Activated CD4-positive, CD25-positive, alpha-beta regulatory T cell treated with anti-CD3 and anti-CD28 coated beads, Interleukin-2, amount 50 U/mL, for 24 hours (primary cell): ENCODE data around the gene CNTNAP2.

Source experiments
- ATAC-seq, 2 donors: fragments of 150-1000 bp; cut with Tn5 transposase; one replicate each; pipeline ENCODE4 v1.10.0; 2021; ENCODE audit warnings: mild to moderate bottlenecking in 1 of 2, moderate library complexity in 1 of 2

CNTNAP2 gene

GRCh38 chr7:148135116-148135515 lies 2018.5 kb downstream of the CNTNAP2 start:
- no peak for ATAC-seq

GRCh38 chr7:148135997-148136396 lies 2019.4 kb downstream of the CNTNAP2 start:
- no peak for ATAC-seq

GRCh38 chr7:148142660-148143248 lies 2026.2 kb downstream of the CNTNAP2 start:
- ATAC-seq: no peak

GRCh38 chr7:148144827-148145226 lies 2028.2 kb downstream of the CNTNAP2 start:
- ATAC-seq: no peak

DNA sequence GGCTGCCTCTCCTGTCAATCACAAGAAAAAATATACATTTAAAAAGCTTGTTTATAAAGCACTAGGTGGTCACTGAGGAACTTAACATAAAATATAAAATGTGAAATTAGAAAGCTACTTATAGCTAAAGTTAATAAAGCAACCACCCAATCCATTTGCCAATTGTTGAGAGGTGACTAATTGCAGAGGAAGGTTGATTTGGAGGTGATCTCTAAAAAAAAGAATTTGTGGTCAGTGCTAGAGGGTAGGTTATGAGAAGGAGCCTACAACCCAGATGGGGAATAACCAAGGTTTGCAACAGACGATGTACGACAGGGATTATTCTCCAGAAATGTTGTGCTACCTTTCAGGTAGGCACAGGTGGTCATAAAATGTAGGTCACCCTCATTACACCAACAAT lies 2029.7 kb downstream of the CNTNAP2 start:
- no peak for ATAC-seq

DNA sequence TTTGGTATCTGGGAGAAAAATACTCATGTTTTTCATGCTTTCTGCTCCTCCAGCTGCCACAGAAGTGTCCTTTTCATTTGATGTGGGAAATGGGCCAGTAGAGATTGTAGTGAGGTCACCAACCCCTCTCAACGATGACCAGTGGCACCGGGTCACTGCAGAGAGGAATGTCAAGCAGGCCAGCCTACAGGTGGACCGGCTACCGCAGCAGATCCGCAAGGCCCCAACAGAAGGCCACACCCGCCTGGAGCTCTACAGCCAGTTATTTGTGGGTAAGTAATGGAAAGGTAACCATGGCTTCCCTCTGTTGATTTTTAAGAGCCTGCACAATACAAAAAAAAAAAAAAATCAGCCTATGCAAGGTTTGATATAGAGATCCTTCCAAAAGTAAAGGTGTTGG lies 2030.8 kb downstream of the CNTNAP2 start:
- no peak for ATAC-seq

DNA sequence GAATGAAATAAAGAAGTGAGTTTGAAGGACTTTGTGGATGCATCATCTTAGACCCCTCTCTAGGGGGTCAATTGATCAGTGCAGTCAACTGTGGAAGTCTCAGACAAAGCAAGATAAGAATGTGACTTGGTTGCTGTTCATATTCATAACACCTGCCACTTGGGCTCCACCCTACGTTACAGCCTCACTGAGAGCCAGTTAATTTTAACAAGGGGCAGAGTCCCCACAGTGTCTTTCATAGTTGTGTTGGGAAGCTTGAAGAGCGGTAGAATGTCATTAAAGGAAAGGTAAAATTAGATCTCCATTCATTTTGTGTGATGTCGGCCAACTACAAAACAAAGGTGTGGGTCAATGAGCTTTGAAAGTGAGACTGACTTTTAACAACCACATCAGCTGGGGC lies 2031.9 kb downstream of the CNTNAP2 start:
- no peak for ATAC-seq

DNA sequence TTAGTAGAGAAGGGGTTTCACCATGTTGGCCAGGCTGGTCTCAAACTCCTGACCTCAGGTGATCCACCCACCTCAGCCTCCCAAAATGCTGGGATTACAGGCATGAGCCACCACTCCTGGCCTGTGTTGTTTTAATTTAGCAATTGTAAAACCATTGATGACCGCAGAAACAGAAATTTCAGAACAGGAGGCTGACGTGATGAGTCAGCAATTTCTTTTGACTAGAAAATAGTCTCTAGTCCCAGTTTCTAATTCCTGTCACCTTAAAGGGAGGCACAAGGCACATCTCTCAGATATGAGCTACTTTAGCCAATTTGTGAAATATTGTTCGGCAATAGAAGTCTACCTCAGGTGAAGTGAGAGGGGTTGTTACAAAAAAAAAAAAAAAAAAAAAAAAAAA lies 2033.1 kb downstream of the CNTNAP2 start:
- no peak for ATAC-seq

- no peak for ATAC-seq
Observed at GRCh38 chr7:148151778-148152177, 2035.2 kb downstream of the CNTNAP2 start.

DNA sequence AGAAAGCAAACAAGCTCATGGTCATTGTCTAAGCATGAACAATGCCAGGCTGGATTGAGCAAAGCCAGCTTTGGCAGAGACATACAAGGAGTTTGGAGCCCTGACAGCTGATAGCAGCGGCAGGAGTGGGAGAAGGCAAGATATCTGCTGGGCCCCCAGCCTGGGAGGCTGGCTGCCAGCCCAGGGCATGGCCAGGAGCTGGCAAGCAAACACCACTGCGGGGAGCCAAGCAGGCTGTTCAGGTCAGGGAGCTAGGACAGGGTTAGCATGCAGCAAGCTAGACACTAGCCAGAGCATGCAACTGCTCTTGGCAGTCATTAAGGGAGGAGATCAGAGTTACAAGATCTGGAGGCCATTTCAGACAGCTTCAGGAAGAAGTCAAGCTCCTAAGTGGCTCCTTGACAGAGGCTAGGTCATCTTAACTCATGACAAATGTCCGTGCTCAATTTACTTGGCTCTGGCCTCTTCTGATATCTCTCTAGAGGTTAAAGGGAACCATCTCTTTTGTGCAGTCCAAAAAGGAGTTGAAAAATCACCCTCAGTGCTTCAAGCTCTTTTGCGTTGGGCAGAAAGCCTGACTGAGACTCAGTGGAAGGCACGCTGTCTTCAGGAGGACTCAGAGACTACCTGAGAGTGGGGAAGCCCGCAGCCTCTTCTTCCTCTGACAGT lies 2037.1 kb downstream of the CNTNAP2 start:
- peak in 1 of 2 donors; percentile 28 for ATAC-seq

DNA sequence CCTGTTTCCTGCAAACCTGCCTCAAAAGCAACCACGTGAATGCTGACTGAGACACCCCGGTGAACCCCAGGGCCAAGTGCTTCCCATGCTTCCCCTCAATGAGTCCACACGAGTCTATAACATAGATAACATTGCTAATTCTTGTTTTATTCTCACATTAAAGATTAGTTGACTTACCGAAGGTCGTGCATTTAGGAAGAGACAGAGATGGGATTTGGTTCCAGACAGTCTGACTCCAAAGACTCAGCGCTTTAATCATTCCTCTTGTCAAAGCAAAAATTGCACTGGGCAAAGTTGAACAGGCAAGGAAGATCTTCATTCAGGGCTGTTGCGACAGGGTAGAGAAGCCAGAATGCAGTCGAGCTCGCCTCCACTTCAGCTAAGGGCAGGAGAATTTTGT lies 2038.4 kb downstream of the CNTNAP2 start:
- no peak for ATAC-seq

DNA sequence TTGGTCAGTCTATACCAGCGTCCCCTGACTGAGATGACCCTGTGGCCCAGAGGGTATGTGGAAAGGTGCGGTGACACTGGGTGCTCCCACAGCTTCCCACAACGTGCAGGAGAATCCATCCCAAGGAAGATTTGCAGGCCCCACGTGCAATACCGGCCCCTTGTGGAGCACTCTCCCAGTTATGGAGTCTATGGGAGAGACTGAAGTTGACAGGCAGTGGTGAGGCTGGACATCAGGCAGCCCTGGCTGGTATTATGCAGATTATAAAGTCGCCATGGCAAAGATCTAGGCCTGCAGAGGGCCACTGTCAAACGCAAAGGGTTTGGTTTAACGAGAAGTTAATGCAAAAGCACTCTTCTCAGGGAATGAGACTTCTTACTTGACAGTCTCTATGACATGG lies 2039.2 kb downstream of the CNTNAP2 start:
- ATAC-seq: no peak

- no peak for ATAC-seq
Observed at GRCh38 chr7:148156233-148156632, 2039.6 kb downstream of the CNTNAP2 start.

DNA sequence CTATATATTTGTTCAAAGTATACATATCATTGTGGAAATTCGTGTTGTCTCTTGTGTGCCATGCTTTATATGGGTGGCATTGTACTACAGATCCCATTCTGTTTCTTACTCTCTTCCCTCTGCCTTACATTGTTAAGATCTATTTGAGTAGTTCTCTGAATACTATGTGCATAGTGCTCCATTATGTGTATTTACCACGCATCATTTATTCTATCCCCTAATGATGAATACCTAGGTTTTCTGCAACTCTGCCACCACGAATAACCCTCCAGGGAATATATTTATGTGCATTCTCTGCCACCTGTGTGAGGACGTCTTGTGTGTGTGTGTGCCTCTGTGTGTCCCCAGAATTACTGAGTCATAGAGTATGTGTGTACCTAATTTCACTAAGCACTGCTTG lies 2042.7 kb downstream of the CNTNAP2 start:
- no peak for ATAC-seq

GRCh38 chr7:148161776-148162175 lies 2045.2 kb downstream of the CNTNAP2 start:
- ATAC-seq: no peak

DNA sequence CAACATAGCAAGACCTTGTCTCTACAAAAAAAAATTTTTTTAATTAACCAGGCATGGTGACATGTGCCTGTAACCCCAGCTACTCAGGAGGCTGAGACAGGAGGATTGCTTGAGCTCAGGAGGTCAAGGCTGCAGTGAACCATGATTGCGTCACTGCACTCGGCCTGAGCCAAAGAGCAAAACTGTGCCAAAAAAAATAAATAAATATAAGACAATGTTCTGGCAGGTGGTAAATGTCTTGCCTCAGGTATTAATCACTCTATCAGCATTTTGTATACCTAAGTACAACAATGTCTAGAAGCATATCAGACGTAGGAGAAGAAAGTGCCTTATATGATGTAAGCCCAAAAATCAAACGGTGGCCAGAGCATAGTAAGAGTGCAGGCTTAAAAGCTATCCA lies 2046.2 kb downstream of the CNTNAP2 start:
- no peak for ATAC-seq

DNA sequence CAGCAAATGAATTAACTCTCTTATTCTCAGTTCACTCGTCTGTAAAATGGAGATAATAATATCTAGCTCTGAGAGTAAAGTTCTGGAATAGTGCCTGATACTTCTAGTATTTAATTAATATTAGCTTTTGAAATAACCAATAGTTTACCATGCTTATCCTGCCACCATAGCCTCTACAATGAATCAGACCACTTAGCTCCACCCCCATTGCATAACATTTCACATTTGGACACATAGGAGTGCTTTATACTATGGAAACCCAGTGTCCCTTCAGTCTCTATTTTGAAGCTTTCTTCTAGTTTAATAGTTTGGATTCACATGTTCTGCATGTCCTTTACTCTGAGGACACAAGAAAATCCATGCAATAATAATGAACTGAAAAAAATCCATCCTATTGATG lies 2046.6 kb downstream of the CNTNAP2 start:
- no peak for ATAC-seq

DNA sequence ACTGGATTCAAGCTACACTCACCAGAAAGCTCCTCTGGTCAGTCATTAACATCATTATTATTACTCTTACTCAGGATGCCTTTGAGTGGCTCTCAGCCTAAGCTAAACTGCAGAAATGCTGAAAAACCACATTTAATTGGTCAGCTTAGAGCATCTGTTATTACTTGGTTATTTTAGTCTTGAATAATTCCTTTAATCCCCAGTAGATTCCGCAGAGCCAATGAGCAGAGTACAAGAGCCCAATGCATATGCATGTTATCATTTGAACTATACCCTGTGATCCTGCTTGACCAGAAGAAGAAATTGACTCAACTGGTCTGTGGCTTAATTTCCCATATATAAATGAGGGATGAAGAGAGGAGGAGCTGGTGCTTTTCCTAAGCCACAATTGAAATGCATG lies 2056.3 kb downstream of the CNTNAP2 start:
- no peak for ATAC-seq

GRCh38 chr7:148173369-148173768 lies 2056.8 kb downstream of the CNTNAP2 start:
- no peak for ATAC-seq

DNA sequence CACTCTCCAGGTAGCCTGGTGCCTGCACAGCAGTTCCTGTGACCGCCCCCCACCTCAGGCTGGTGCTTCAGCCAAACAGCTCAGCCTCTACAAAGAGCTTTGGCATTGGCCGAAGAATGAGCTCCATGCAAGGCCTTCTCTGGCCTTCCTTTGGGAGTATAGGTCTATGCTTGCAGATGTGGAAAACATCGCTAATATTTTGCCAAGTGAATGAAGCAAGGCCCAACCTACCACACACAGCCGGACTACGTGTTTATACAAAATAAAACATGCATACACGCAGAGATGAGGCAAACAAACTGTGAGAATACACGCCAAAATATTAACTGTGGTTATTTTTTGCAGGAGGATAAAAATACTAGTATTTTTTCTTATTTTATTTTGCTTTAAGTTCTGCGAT lies 2057.8 kb downstream of the CNTNAP2 start:
- ATAC-seq: no peak

GRCh38 chr7:148175512-148175911 lies 2058.9 kb downstream of the CNTNAP2 start:
- ATAC-seq: no peak

- ATAC-seq: no peak
Observed at GRCh38 chr7:148177972-148178371, 2061.4 kb downstream of the CNTNAP2 start.

- ATAC-seq: no peak
Observed at GRCh38 chr7:148180075-148180474, 2063.5 kb downstream of the CNTNAP2 start.

DNA sequence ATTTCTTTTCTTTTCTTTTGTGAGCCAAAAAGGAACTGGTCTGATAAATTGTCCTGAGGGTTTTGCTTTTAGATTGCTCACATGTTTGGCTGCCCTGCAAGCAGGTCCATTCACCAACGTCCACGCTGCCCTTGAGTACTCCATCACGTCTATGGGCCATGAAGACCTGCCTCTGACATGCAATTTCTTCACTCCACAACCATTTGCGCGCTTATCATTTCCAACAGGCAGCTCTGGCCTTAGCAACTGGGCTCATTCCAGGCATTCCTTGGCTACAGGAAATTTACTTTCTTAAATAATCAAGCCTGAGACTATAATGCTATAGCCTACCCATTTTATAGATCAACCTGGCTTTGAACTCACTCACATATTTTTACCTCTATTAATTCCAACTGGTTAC lies 2065.7 kb downstream of the CNTNAP2 start:
- ATAC-seq: no peak

DNA sequence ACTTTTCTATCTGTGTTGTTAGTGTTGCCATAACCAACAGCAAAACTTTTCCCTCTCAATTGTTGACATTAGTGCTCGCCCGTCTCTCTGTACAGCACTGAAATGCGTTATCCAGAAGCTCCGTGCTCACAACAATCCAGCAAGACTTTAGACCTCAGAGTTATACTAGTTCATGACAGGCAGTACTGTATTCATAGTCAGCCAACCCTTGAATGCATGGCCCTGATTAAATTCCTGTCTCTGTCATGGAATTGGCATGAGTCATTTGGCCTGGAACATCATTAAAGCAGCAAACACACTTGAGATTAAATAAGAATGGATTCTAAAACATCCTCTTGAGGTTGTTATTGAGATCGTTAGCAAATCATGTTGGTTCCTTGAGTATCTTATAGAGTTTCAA lies 2068.4 kb downstream of the CNTNAP2 start:
- no peak for ATAC-seq
